Kidney epithelial cell (primary cell): ENCODE results near the gene DGCR8. TPM values are rescaled to one million over a fixed set of nuclear protein-coding genes. Genes with fewer than 3 reads are reported as not detected.

Experiments
- DNase-seq: peaks from one replicate; pipeline ENCODE4 v3.0.0-alpha.2; 2010; ENCODE audit warnings: low read depth
- H3K27me3 ChIP-seq: 2 replicates; pipeline ENCODE4 v1.6.0; 2011; ENCODE audit warnings: low read length; ENCODE audit not compliant: control insufficient read depth, insufficient read depth
- H3K36me3 ChIP-seq: 2 replicates; pipeline ENCODE4 v1.5.1; 2011; ENCODE audit warnings: low read length; ENCODE audit not compliant: control insufficient read depth, insufficient read depth
- H3K4me3 ChIP-seq: 2 replicates; pipeline ENCODE4 v1.5.1; 2011; ENCODE audit warnings: low read depth, mild to moderate bottlenecking, control low read depth, low read length
- CTCF ChIP-seq: IDR thresholded peaks from 2 replicates; pipeline ENCODE4 v1.5.1; 2011; ENCODE audit warnings: mild to moderate bottlenecking, moderate library complexity, low read length, control low read depth, inconsistent platforms; ENCODE audit not compliant: insufficient read depth, poor library complexity, severe bottlenecking
- total RNA-seq: library from RNA; depleted of rRNA; stranded (reverse); fragments of >200 nt; gene quantifications from 2 replicates; pipeline ENCODE4 v1.2.3, GENCODE V29; 2015

Gene DGCR8
- total RNA-seq, result 34.0 and 35.7 TPM in 2 replicates

- no peaks in the 10 kb centered on the region for H3K36me3 ChIP-seq
- DNase-seq, result peak; percentile 64
- H3K4me3 ChIP-seq, result peak within 1 kb of the TSS; percentile 67
- TF ChIP-seq CTCF, result no peak
- no peaks in the 10 kb centered on the region for H3K27me3 ChIP-seq
These were observed at the start of gene DGCR8 for GRCh38 chr22:20079745-20080444. Gene DGCR8 (plus strand): TSS chr22:20080241. CDS start chr22:20085964, 5,723 bp downstream.

GRCh38 chr22:20031732-20032406 lies 48.2 kb upstream of the DGCR8 start:
- no peak for TF ChIP-seq CTCF
- Histone ChIP-seq H3K4me3 (no peak overlapping the region), H3K27me3 (no peaks in the 10 kb centered on the region), H3K36me3 (peaks cover 2% of the 10 kb centered on the region)
- no peak for DNase-seq

GRCh38 chr22:20032407-20032991 lies 47.5 kb upstream of the DGCR8 start:
- no peak overlapping the region for H3K4me3 ChIP-seq
- H3K36me3 ChIP-seq, result peaks cover 2% of the 10 kb centered on the region
- DNase-seq, result no peak
- no peak for TF ChIP-seq CTCF
- H3K27me3 ChIP-seq, result no peaks in the 10 kb centered on the region

GRCh38 chr22:20033045-20033706 lies 46.9 kb upstream of the DGCR8 start:
- no peak for TF ChIP-seq CTCF
- Histone ChIP-seq H3K4me3 (no peak overlapping the region), H3K27me3 (no peaks in the 10 kb centered on the region), H3K36me3 (peaks cover 2% of the 10 kb centered on the region)
- no peak for DNase-seq

GRCh38 chr22:20034143-20034542 lies 45.9 kb upstream of the DGCR8 start:
- TF ChIP-seq CTCF, result no peak
- Histone ChIP-seq H3K27me3 (no peaks in the 10 kb centered on the region), H3K36me3 (peaks cover 2% of the 10 kb centered on the region), H3K4me3 (no peak overlapping the region)
- no peak for DNase-seq
